Gastrocnemius medialis (tissue), 4 donors: ENCODE measurements around the gene RXFP2. TPM values are rescaled to one million over a fixed set of nuclear protein-coding genes. Genes with fewer than 3 reads are reported as not detected.
A peak's percentile ranks its signal among the peaks of the same experiment; 100 is the strongest.

Experiments used
- ATAC-seq, 2 donors: fragments of 150-250 bp; one replicate each; pipeline ENCODE4 v1.9.1; 2016
- DNase-seq, 2 donors: peaks; one replicate each; pipeline ENCODE4 v3.0.0-alpha.2; 2019
- H3K27ac ChIP-seq, 4 donors: fragments of 200-600 bp; sonication (generic); 1 replicate in 1 of 4; 2 replicates in 3 of 4; pipeline ENCODE4 v1.5.1; 2016 to 2018; ENCODE audit warnings: mild to moderate bottlenecking in 2 of 4, moderate library complexity in 1 of 4
- H3K27me3 ChIP-seq, 3 donors: fragments of 200-600 bp; sonication (generic) in 2 of 3; 1 replicate in 1 of 3; 2 replicates in 2 of 3; pipeline versions ENCODE4 v1.5.1 to v1.6.0; 2016 to 2019; ENCODE audit warnings: mild to moderate bottlenecking in 1 of 3, moderate library complexity in 1 of 3
- H3K36me3 ChIP-seq, 2 donors: fragments of 200-600 bp; sonication (generic) in 1 of 2; one replicate each; pipeline ENCODE4 v1.5.1; 2017 to 2018
- H3K4me1 ChIP-seq, 2 donors: fragments of 200-600 bp; sonication (generic) in 1 of 2; one replicate each; pipeline ENCODE4 v1.5.1; 2016 to 2017; ENCODE audit warnings: mild to moderate bottlenecking in 2 of 2
- H3K4me3 ChIP-seq, 4 donors: fragments of 200-600 bp; sonication (generic) in 3 of 4; 1 replicate in 1 of 4; 2 replicates in 3 of 4; pipeline ENCODE4 v1.5.1; 2016 to 2019; ENCODE audit warnings: mild to moderate bottlenecking in 2 of 4
- H3K9me3 ChIP-seq, 3 donors: fragments of 200-600 bp; sonication (generic) in 2 of 3; 1 replicate in 1 of 3; 2 replicates in 2 of 3; pipeline ENCODE4 v1.5.1; 2016 to 2019
- POLR2A ChIP-seq, 2 donors: fragments of 450-650 bp; IDR thresholded peaks; one replicate each; pipeline ENCODE4 v1.6.1; 2017; ENCODE audit warnings: antibody characterized with exemption in 2 of 2, mild to moderate bottlenecking in 2 of 2, moderate library complexity in 2 of 2
- in situ Hi-C, 4 donors: fragments of 200-750 bp; cut with MboI; loops; one replicate each; pipeline versions ENCODE4 v1.15.0 to v1.8.0; 2017; ENCODE audit warnings: low sequenced_read_pairs in 4 of 4
- intact Hi-C: fragments of 100-400 bp; cut with DNase I; formaldehyde crosslinking; loops from one replicate; pipeline ENCODE4 v1.15.1; 2023; ENCODE audit warnings: low total_unique reads
- total RNA-seq, 4 donors: library from RNA; depleted of rRNA; stranded (reverse); fragments of >200 nt; gene quantifications; one replicate each; pipeline versions ENCODE4 v1.1.0 to v1.2.3, GENCODE V29; 2016
- TF ChIP-seq, protein P1 (sequence below), 5 experiments: fragments of 450-650 bp in 3 of 5; fragments of 200-600 bp in 2 of 5; sonication (generic) in 2 of 5; IDR thresholded peaks in 4 of 5; conservative IDR thresholded peaks in 1 of 5; 1 replicate in 4 of 5; 2 replicates in 1 of 5; pipeline ENCODE4 v1.5.1; 2016 to 2019; ENCODE audit warnings: antibody characterized with exemption in 5 of 5, mild to moderate bottlenecking in 3 of 5, moderate library complexity in 3 of 5

RXFP2 gene
- total RNA-seq, 4 donors from 2014 or later: 0.27 to 0.42 TPM; not detected in 2

DNA sequence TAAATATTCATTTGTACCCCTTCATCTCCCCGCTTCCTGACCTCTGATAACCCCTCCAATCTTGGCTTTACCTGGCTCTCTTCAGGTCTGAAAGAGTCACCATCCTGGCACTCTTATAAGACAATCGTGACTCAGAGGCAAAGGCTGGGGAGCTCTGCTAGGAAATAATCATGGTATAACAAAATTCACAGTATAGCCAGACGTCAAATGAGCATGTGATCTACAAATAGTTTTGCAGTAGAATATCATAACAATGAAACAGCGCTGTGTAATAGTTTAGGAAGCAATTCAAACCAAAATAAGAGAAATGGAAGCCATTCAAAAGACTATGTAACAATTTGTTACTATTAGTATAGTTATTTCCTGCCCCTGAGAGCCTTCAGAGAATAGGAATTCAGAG is 34.2 kb downstream of the RXFP2 start:
- H3K9me3 ChIP-seq: no peaks in the 10 kb centered on the region
- H3K4me3 ChIP-seq: peak overlapping the region in 2 of 4 donors; percentile 9 to 17
- ATAC-seq (no peak), DNase-seq (no peak)
- no peaks in the 10 kb centered on the region for H3K4me1 ChIP-seq
- intact Hi-C loops: no loop called here
- H3K27me3 ChIP-seq: no peaks in the 10 kb centered on the region
- H3K36me3 ChIP-seq: no peaks in the 10 kb centered on the region
- no peak for TF ChIP-seq POLR2A (IDR thresholded peaks at IDR 0.05)
- TF ChIP-seq, protein P1, sequence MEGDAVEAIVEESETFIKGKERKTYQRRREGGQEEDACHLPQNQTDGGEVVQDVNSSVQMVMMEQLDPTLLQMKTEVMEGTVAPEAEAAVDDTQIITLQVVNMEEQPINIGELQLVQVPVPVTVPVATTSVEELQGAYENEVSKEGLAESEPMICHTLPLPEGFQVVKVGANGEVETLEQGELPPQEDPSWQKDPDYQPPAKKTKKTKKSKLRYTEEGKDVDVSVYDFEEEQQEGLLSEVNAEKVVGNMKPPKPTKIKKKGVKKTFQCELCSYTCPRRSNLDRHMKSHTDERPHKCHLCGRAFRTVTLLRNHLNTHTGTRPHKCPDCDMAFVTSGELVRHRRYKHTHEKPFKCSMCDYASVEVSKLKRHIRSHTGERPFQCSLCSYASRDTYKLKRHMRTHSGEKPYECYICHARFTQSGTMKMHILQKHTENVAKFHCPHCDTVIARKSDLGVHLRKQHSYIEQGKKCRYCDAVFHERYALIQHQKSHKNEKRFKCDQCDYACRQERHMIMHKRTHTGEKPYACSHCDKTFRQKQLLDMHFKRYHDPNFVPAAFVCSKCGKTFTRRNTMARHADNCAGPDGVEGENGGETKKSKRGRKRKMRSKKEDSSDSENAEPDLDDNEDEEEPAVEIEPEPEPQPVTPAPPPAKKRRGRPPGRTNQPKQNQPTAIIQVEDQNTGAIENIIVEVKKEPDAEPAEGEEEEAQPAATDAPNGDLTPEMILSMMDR (IDR thresholded peaks at IDR 0.05 in 4 of 5, conservative IDR thresholded peaks at IDR 0.05 in 1 of 5): no peak
- in situ Hi-C loops: no loop called here
- no peak overlapping the region for H3K27ac ChIP-seq

DNA sequence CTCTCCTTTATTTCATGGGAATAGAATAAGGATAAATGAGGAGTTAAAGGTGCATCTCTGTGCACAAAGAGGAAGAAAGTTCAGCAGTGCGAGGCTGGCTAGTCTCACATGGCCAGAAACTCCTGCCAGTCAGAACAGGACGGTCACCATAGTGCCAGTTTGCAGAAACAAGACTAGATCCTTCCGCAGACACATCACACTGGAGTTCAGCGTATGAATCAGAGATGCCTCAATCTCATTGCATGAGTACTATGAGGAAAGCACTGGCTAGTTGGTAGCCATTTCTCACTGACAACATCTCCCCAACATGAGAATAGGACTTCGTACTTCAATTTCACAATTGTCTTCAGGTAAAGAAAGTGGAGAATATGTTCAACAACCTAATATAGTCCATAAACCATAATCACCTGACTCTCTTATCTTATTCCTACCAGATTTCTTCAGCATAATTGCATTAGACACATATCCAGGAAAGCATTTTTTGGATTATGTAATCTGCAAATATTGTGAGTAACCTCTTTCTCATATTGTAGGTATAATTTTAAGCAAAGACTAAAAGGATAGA is 34.9 kb downstream of the RXFP2 start:
- Histone ChIP-seq H3K27ac (no peak overlapping the region), H3K4me3 (no peak overlapping the region), H3K9me3 (no peaks in the 10 kb centered on the region), H3K36me3 (no peaks in the 10 kb centered on the region), H3K4me1 (no peaks in the 10 kb centered on the region), H3K27me3 (no peaks in the 10 kb centered on the region)
- intact Hi-C loops: no loop called here
- in situ Hi-C loops: no loop called here
- DNase-seq (no peak), ATAC-seq (no peak)
- TF ChIP-seq, protein P1 (IDR thresholded peaks at IDR 0.05 in 4 of 5, conservative IDR thresholded peaks at IDR 0.05 in 1 of 5): no peak
- TF ChIP-seq POLR2A (IDR thresholded peaks at IDR 0.05): no peak

DNA sequence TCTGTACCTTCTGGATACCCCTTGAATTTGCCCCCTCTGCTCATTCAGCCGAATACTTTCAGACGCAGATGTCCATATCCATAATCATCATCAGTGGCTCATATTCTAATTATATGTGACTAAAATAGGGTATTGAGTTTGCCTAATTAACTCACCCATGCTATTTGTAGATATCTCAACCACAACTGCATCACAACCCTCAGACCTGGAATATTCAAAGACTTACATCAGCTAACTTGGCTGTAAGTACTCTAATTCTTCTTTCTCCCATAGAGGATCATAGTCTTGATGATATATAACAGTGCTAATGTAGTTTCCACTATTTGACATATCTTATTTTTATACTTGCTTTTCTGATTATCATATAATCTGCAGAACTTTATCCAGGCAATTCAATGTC is 35.8 kb downstream of the RXFP2 start:
- Histone ChIP-seq H3K27ac (peak overlapping the region in 2 of 4 donors; percentile 4 to 40), H3K36me3 (no peaks in the 10 kb centered on the region), H3K9me3 (no peaks in the 10 kb centered on the region), H3K27me3 (no peaks in the 10 kb centered on the region), H3K4me3 (no peak overlapping the region), H3K4me1 (no peaks in the 10 kb centered on the region)
- intact Hi-C loops (no loop called here), in situ Hi-C loops (no loop called here)
- TF ChIP-seq, protein P1 (IDR thresholded peaks at IDR 0.05 in 4 of 5, conservative IDR thresholded peaks at IDR 0.05 in 1 of 5): no peak
- TF ChIP-seq POLR2A (IDR thresholded peaks at IDR 0.05): no peak
- DNase-seq (no peak), ATAC-seq (no peak)

DNA sequence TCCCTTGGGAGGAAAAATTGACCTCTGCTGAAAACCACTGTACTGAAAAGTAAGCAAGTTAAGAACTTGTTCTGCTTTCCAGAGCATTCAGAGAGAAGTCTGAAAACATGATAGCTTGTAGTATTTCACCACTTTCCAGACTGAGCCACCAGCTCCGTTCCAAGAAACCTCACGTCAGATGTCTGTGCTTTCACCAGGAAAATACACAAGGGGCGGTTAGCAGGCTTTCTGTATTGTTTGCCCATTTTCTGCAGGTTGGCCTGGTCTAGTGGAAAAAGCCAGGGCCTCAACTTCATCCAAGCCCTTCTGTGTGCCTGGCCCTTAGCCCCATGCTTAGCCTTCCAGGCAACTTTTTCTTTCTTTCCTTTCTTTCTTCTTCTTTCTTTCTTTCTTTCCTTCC is 36.4 kb downstream of the RXFP2 start:
- intact Hi-C loops (no loop called here), in situ Hi-C loops (no loop called here)
- DNase-seq (peak; percentile 49 to 67), ATAC-seq (peak; percentile 89 to 90)
- Histone ChIP-seq H3K9me3 (no peaks in the 10 kb centered on the region), H3K4me3 (no peak overlapping the region), H3K4me1 (no peaks in the 10 kb centered on the region), H3K36me3 (no peaks in the 10 kb centered on the region), H3K27me3 (no peaks in the 10 kb centered on the region), H3K27ac (peak overlapping the region in 2 of 4 donors; percentile 24 to 40)
- no peak for TF ChIP-seq POLR2A (IDR thresholded peaks at IDR 0.05)
- TF ChIP-seq, protein P1 (IDR thresholded peaks at IDR 0.05 in 4 of 5, conservative IDR thresholded peaks at IDR 0.05 in 1 of 5): no peak

DNA sequence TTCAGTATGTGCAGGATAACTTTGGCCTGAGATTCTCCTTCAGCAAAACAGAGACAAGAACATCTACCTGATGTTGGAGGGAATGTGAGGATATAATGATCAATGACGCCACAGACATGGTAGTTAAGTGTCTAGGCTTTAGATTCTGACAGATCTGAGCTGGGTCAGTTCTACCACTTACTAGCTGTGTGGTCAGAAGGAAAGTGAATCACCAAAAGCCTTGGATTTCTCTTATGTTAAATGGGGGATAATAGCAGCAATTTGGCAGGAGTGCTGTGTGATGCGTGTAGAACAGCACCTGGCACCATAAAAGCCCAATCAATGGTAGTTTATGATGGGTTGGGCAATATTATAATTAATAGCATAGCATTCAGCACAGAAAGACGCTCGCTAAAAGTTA is 41.7 kb downstream of the RXFP2 start:
- H3K9me3 ChIP-seq: no peaks in the 10 kb centered on the region
- DNase-seq: no peak
- no peak overlapping the region for H3K27ac ChIP-seq
- no peaks in the 10 kb centered on the region for H3K36me3 ChIP-seq
- no peaks in the 10 kb centered on the region for H3K27me3 ChIP-seq
- intact Hi-C loops (no loop called here), in situ Hi-C loops (no loop called here)
- ATAC-seq: no peak
- H3K4me3 ChIP-seq: no peak overlapping the region
- H3K4me1 ChIP-seq: no peaks in the 10 kb centered on the region
- TF ChIP-seq POLR2A (IDR thresholded peaks at IDR 0.05): no peak
- TF ChIP-seq, protein P1 (IDR thresholded peaks at IDR 0.05 in 4 of 5, conservative IDR thresholded peaks at IDR 0.05 in 1 of 5): no peak
